Measurements from ENCODE around the gene USP16. TPM values are rescaled to one million over a fixed set of nuclear protein-coding genes. Genes with fewer than 3 reads are reported as not detected.

Gene USP16
- total and polyA plus RNA-seq, 2 of the 13 experiments (the other 11 are each of a cell fraction or from before 2014, with no cell fraction given): 16.5 to 46.9 TPM

DNA sequence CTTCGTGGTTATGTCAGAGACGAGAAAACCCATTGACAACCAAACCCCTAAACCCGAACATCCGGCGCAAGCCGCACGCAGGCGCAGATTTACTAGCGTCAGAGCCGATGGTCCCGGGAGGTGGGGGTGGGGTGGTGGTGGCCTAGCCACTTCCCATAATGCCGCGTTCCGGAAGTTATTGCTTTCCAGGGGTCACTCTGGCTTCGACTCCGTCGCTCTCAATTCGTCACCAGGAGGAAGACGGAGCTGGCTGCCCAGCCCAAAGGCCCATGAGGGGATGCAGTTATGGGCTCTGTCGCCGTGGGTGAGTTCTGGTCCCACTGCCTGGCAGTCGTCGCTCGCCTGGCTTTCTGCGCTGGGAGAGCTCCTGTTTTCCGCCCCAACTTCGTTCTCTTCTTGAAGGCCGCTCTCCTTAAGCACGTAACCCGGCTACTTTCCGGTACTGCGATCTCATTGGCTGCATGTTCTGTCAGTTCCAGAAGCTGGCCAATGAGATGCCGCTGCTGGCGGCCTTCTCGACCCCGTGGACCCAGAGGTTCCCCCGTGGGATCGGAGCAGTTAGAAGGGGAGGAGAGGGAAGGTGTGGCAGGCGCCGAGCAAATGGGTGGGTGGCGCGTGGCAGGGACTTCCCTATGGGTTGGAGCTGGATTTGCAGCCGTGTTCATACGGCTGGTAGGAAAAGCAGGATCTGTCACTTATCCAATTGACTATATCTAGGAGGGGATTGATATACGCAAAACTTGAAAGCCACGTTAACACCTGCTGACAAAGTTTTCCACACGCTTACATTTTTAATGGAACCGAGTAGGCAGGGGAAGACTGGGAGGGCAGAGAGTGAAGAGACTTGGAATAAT, at the start of gene USP16 (continued):
- TF ChIP-seq RFX1 (IDR thresholded peaks at IDR 0.05) (no peak), ZNF782 (CRISPR knock-in tag; IDR thresholded peaks at IDR 0.05; ENCODE audit: borderline replicate concordance) (no peak; the same call in 1 of the 2 replicates), ZNF496 (CRISPR knock-in tag; IDR thresholded peaks at IDR 0.05; ENCODE audit: insufficient replicate concordance) (no peak), PHF5A (CRISPR knock-in tag; IDR thresholded peaks at IDR 0.05; ENCODE audit: low read depth, unreplicated experiment) (no peak), NR2F2 (IDR thresholded peaks at IDR 0.05; ENCODE audit: borderline replicate concordance, low read depth) (peak; percentile 50; the same call in 1 of the 2 replicates), DBP (CRISPR knock-in tag; IDR thresholded peaks at IDR 0.05; ENCODE audit: not compliant biosample characterization) (no peak), MTERF4 (CRISPR knock-in tag; IDR thresholded peaks at IDR 0.05) (no peak), TBX2 (CRISPR knock-in tag; IDR thresholded peaks at IDR 0.05; ENCODE audit: borderline replicate concordance) (peak; percentile 60; the same call in 1 of the 2 replicates), ZSCAN9 (CRISPR knock-in tag; IDR thresholded peaks at IDR 0.05; ENCODE audit: borderline replicate concordance) (no peak), MAF1 (CRISPR knock-in tag; IDR thresholded peaks at IDR 0.05; ENCODE audit: borderline replicate concordance) (no peak), ZNF878 (CRISPR knock-in tag; IDR thresholded peaks at IDR 0.05) (no peak), ZNF530 (CRISPR knock-in tag; IDR thresholded peaks at IDR 0.05; ENCODE audit: low read depth) (no peak; the same call in 1 of the 2 replicates), FLYWCH1 (CRISPR knock-in tag; IDR thresholded peaks at IDR 0.05) (no peak), TBL1XR1 (IDR thresholded peaks at IDR 0.05; ENCODE audit: borderline replicate concordance, low read length, partially characterized antibody) (peak; percentile 39), ZNF253 (CRISPR knock-in tag; IDR thresholded peaks at IDR 0.05; ENCODE audit: borderline replicate concordance) (no peak), ZNF577 (CRISPR knock-in tag; IDR thresholded peaks at IDR 0.05; ENCODE audit: borderline replicate concordance, low read depth) (no peak), ERF (CRISPR knock-in tag; IDR thresholded peaks at IDR 0.05) (peak; percentile 83)
- TF ChIP-seq, protein P1, sequence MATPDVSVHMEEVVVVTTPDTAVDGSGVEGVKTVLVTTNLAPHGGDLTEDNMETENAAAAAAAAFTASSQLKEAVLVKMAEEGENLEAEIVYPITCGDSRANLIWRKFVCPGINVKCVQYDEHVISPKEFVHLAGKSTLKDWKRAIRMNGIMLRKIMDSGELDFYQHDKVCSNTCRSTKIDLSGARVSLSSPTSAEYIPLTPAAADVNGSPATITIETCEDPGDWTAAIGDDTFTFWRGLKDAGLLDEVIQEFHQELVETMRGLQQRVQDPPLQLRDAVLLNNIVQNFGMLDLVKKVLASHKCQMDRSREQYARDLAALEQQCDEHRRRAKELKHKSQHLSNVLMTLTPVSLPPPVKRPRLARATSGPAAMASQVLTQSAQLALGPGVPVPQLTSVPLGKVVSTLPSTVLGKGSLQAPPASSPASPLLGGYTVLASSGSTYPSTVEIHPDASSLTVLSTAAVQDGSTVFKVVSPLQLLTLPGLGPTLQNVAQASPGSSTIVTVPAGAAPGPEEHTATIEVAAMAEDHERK (CRISPR knock-in tag; IDR thresholded peaks at IDR 0.05; ENCODE audit: low read depth): no peak
- TF ChIP-seq, protein P2, sequence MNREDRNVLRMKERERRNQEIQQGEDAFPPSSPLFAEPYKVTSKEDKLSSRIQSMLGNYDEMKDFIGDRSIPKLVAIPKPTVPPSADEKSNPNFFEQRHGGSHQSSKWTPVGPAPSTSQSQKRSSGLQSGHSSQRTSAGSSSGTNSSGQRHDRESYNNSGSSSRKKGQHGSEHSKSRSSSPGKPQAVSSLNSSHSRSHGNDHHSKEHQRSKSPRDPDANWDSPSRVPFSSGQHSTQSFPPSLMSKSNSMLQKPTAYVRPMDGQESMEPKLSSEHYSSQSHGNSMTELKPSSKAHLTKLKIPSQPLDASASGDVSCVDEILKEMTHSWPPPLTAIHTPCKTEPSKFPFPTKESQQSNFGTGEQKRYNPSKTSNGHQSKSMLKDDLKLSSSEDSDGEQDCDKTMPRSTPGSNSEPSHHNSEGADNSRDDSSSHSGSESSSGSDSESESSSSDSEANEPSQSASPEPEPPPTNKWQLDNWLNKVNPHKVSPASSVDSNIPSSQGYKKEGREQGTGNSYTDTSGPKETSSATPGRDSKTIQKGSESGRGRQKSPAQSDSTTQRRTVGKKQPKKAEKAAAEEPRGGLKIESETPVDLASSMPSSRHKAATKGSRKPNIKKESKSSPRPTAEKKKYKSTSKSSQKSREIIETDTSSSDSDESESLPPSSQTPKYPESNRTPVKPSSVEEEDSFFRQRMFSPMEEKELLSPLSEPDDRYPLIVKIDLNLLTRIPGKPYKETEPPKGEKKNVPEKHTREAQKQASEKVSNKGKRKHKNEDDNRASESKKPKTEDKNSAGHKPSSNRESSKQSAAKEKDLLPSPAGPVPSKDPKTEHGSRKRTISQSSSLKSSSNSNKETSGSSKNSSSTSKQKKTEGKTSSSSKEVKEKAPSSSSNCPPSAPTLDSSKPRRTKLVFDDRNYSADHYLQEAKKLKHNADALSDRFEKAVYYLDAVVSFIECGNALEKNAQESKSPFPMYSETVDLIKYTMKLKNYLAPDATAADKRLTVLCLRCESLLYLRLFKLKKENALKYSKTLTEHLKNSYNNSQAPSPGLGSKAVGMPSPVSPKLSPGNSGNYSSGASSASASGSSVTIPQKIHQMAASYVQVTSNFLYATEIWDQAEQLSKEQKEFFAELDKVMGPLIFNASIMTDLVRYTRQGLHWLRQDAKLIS (CRISPR knock-in tag; IDR thresholded peaks at IDR 0.05): no peak
- TF ChIP-seq, protein P3, sequence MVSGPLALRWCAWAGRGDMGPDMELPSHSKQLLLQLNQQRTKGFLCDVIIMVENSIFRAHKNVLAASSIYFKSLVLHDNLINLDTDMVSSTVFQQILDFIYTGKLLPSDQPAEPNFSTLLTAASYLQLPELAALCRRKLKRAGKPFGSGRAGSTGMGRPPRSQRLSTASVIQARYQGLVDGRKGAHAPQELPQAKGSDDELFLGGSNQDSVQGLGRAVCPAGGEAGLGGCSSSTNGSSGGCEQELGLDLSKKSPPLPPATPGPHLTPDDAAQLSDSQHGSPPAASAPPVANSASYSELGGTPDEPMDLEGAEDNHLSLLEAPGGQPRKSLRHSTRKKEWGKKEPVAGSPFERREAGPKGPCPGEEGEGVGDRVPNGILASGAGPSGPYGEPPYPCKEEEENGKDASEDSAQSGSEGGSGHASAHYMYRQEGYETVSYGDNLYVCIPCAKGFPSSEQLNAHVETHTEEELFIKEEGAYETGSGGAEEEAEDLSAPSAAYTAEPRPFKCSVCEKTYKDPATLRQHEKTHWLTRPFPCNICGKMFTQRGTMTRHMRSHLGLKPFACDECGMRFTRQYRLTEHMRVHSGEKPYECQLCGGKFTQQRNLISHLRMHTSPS (CRISPR knock-in tag; IDR thresholded peaks at IDR 0.05; ENCODE audit: low read depth): no peak

All from HepG2 (cell line).